ENCODE results near the gene PTHLH. TPM values are rescaled to one million over a fixed set of nuclear protein-coding genes. Genes with fewer than 3 reads are reported as not detected.

PTHLH gene
- polyA plus RNA-seq, 1 of the 3 experiments (the other 2 are of a cell fraction): 29.0 TPM

DNA sequence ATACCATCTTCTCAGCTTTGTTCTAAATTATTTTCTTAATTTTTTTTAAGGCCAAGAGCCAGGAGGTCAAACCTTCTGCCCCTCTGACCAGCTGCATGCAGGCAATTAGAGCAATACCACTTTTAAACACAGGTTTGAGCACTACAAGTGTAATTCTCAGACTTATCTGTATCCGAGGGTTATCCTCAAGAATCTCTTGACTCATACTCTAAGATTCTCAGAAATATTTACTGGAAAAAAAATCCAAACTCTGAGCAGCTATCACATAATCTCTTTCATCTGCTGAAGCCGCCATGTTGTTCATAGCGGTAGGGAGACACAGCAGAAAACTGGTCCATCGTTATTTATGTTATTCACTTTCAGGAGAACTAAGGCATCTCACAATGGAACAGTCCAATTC, 27.4 kb upstream of the PTHLH start:
- POLR2A ChIA-PET: no interaction called here
- DNase-seq: no peak
- CTCF ChIA-PET: no interaction called here

DNA sequence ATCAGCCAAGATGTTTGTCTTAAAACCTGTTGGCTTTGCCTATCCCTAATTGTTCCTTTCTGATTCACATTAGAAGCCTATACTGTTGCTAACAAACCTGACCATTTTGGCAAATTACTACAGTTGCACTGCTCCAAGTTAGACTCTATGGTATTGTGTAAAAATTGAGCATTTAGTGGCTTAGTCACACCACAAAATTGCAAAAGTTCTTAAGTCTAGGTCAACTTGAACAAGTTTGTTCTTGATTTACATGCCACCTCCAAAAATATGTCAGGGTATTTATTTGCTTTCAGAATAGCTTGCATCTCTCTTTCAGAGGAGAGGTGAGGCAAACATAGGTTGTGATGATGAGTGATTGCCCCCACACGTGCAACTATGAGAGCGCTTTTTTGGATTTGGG, 27.0 kb upstream of the PTHLH start:
- Histone ChIP-seq H3K79me2 (ENCODE audit: insufficient read depth) (no peaks in the 10 kb centered on the region), H3K27me3 (ENCODE audit: insufficient read depth) (no peaks in the 10 kb centered on the region), H2AFZ (ENCODE audit: low read depth) (no peak overlapping the region), H3K9ac (no peak overlapping the region), H3K9me3 (no peaks in the 10 kb centered on the region), H3K4me2 (no peak overlapping the region), H3F3A (replicated peaks; ENCODE audit: insufficient read depth) (peaks cover 7% of the 10 kb centered on the region), H4K20me1 (ENCODE audit: insufficient read depth) (no peaks in the 10 kb centered on the region), H3K36me3 (replicated peaks in 1 of 2; ENCODE audit: control insufficient read depth in 1 of 2, insufficient read depth in 2 of 2, low read length in 1 of 2) (no peaks in the 10 kb centered on the region), H3K4me3 (ENCODE audit: low read depth in 2 of 2, low read length in 1 of 2) (no peak overlapping the region), H3K27ac (ENCODE audit: low read depth in 2 of 2, low read length in 1 of 2) (no peak overlapping the region), H3K9me2 (no peaks in the 10 kb centered on the region), H3K4me1 (ENCODE audit: control insufficient read depth in 1 of 2, insufficient read depth in 2 of 2, low read depth in 1 of 2, low read length in 1 of 2) (no peaks in the 10 kb centered on the region)
- 84% methylated on average over 2 of the region's 2 CpGs for WGBS (ENCODE audit: low lambda C conversion rate)
- DNase-seq: no peak
- TF ChIP-seq, protein P1, sequence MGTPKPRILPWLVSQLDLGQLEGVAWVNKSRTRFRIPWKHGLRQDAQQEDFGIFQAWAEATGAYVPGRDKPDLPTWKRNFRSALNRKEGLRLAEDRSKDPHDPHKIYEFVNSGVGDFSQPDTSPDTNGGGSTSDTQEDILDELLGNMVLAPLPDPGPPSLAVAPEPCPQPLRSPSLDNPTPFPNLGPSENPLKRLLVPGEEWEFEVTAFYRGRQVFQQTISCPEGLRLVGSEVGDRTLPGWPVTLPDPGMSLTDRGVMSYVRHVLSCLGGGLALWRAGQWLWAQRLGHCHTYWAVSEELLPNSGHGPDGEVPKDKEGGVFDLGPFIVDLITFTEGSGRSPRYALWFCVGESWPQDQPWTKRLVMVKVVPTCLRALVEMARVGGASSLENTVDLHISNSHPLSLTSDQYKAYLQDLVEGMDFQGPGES (IDR thresholded peaks at IDR 0.05; ENCODE audit: low read depth, low read length): no peak
- ChIA-PET CTCF (no interaction called here), POLR2A (no interaction called here)

More for the DNA sequence above, 27.4 kb upstream of the PTHLH start:
- H3K4me3 ChIP-seq (ENCODE audit: low read depth in 2 of 2, low read length in 1 of 2): no peak overlapping the region
- H4K20me1 ChIP-seq (ENCODE audit: insufficient read depth): no peaks in the 10 kb centered on the region
- H3K27me3 ChIP-seq (ENCODE audit: insufficient read depth): no peaks in the 10 kb centered on the region
- H3K36me3 ChIP-seq (replicated peaks in 1 of 2; ENCODE audit: control insufficient read depth in 1 of 2, insufficient read depth in 2 of 2, low read length in 1 of 2): no peaks in the 10 kb centered on the region
- no peak for TF ChIP-seq RCOR1 (IDR thresholded peaks at IDR 0.05; ENCODE audit: low read length)
- no peak for TF ChIP-seq RFX5 (IDR thresholded peaks at IDR 0.05; ENCODE audit: low read length)
- 0 out of 2 replicates have a peak, but pooled peaks have one; percentile 6 for TF ChIP-seq TCF12 (IDR thresholded peaks at IDR 0.05)
- TF ChIP-seq SIN3A (IDR thresholded peaks at IDR 0.05; ENCODE audit: borderline replicate concordance, low read depth, low read length): no peak
- no peak for TF ChIP-seq TAF1 (IDR thresholded peaks at IDR 0.05; ENCODE audit: borderline replicate concordance, low read depth, low read length)
- TF ChIP-seq, protein P2, sequence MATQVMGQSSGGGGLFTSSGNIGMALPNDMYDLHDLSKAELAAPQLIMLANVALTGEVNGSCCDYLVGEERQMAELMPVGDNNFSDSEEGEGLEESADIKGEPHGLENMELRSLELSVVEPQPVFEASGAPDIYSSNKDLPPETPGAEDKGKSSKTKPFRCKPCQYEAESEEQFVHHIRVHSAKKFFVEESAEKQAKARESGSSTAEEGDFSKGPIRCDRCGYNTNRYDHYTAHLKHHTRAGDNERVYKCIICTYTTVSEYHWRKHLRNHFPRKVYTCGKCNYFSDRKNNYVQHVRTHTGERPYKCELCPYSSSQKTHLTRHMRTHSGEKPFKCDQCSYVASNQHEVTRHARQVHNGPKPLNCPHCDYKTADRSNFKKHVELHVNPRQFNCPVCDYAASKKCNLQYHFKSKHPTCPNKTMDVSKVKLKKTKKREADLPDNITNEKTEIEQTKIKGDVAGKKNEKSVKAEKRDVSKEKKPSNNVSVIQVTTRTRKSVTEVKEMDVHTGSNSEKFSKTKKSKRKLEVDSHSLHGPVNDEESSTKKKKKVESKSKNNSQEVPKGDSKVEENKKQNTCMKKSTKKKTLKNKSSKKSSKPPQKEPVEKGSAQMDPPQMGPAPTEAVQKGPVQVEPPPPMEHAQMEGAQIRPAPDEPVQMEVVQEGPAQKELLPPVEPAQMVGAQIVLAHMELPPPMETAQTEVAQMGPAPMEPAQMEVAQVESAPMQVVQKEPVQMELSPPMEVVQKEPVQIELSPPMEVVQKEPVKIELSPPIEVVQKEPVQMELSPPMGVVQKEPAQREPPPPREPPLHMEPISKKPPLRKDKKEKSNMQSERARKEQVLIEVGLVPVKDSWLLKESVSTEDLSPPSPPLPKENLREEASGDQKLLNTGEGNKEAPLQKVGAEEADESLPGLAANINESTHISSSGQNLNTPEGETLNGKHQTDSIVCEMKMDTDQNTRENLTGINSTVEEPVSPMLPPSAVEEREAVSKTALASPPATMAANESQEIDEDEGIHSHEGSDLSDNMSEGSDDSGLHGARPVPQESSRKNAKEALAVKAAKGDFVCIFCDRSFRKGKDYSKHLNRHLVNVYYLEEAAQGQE (IDR thresholded peaks at IDR 0.05; ENCODE audit: low read depth, low read length): no peak
- TF ChIP-seq NFIC (IDR thresholded peaks at IDR 0.05; ENCODE audit: borderline replicate concordance): no peak
- H3K4me1 ChIP-seq (ENCODE audit: control insufficient read depth in 1 of 2, insufficient read depth in 2 of 2, low read depth in 1 of 2, low read length in 1 of 2): no peaks in the 10 kb centered on the region
- H2AFZ ChIP-seq (ENCODE audit: low read depth): no peak overlapping the region
- no peak overlapping the region for H3K27ac ChIP-seq (ENCODE audit: low read depth in 2 of 2, low read length in 1 of 2)
- H3K9ac ChIP-seq: no peak overlapping the region
- no peaks in the 10 kb centered on the region for H3K79me2 ChIP-seq (ENCODE audit: insufficient read depth)
- peaks cover 7% of the 10 kb centered on the region for H3F3A ChIP-seq (replicated peaks; ENCODE audit: insufficient read depth)
- H3K9me2 ChIP-seq: no peaks in the 10 kb centered on the region
- 84% methylated on average over 4 of the region's 4 CpGs for WGBS (ENCODE audit: low lambda C conversion rate)
- no peak overlapping the region for H3K4me2 ChIP-seq
- no peaks in the 10 kb centered on the region for H3K9me3 ChIP-seq

Measured in SK-N-SH (cell line).